ENCODE results near the gene LGALS3. TPM values are rescaled to one million over a fixed set of nuclear protein-coding genes. Genes with fewer than 3 reads are reported as not detected.
"Not testable (repeated sequence)": the region's sequence is repeated elsewhere in the genome, so short reads cannot be mapped to it uniquely, and the experiment has no call there.

The LGALS3 gene
- total RNA-seq = 100 to 1,000 TPM; 143 to 372 (median 197) TPM
- polyA plus RNA-seq = 100 to 1,000 TPM; 272 to 311 TPM
- long read RNA-seq, donor 1, transcript LGALS3-207 (4 exons, 1,734 nt) = minor isoform, 7 of 279 reads
- long read RNA-seq, donor 1, transcript LGALS3-201 (6 exons, 1,146 nt) = major isoform, 246 of 279 reads
- long read RNA-seq, donor 1, partial matches to known transcripts = 12 of 279 reads
- long read RNA-seq, donor 1, other reads (novel, unspliced or antisense) = 14 of 279 reads
- long read RNA-seq, donor 2, transcript LGALS3-201 (6 exons, 1,146 nt) = major isoform, 278 of 310 reads
- long read RNA-seq, donor 2, transcript LGALS3-207 (4 exons, 1,734 nt) = minor isoform, 7 of 310 reads
- long read RNA-seq, donor 2, partial matches to known transcripts = 7 of 310 reads
- long read RNA-seq, donor 2, other reads (novel, unspliced or antisense) = 18 of 310 reads
- long read RNA-seq, donor 3, transcript LGALS3-201 (6 exons, 1,146 nt) = major isoform, 164 of 190 reads
- long read RNA-seq, donor 3, partial matches to known transcripts = 3 of 190 reads
- long read RNA-seq, donor 3, other reads (novel, unspliced or antisense) = 22 of 190 reads

GRCh38 chr14:55129086-55129427 lies at the start of gene LGALS3:
TSS of gene LGALS3 (plus strand) at chr14:55129252. CDS start at chr14:55137374, 8,122 bp downstream.
- peak within 1 kb of the TSS; percentile 94 to 99 (median 97) for H3K27ac ChIP-seq
- DNase-seq (peak; percentile 84 to 91 (median 87)), ATAC-seq (peak; percentile 63 to 92 (median 89))
- H3K9me3 ChIP-seq = no peaks in the 10 kb centered on the region
- H3K36me3 ChIP-seq = peaks cover 0 to 21% (median 8%) of the 10 kb centered on the region in 9 donors
- H3K4me1 ChIP-seq = peaks cover 6 to 88% (median 47%) of the 10 kb centered on the region in 12 donors
- TF ChIP-seq CTCF (IDR thresholded peaks at IDR 0.05) (no peak), POLR2A (IDR thresholded peaks at IDR 0.05) (peak in 1 of 2 donors; percentile 90)
- H3K27me3 ChIP-seq = no peaks in the 10 kb centered on the region
- WGBS, 4 donors = 0 to 1% (median 1%) methylated on average over 20 to 50 of the region's 50 CpGs; no CpG with 5 or more reads in 1 of the 4 donors
- intact Hi-C loops (cut with DNase I) = loop anchor here in 2 of 10 donors (2.0 kb wide), 1 partner anchor 26 kb away; no protein-coding TSS in a partner anchor
- peak within 1 kb of the TSS; percentile 76 to 95 (median 90) for H3K4me3 ChIP-seq

DNA sequence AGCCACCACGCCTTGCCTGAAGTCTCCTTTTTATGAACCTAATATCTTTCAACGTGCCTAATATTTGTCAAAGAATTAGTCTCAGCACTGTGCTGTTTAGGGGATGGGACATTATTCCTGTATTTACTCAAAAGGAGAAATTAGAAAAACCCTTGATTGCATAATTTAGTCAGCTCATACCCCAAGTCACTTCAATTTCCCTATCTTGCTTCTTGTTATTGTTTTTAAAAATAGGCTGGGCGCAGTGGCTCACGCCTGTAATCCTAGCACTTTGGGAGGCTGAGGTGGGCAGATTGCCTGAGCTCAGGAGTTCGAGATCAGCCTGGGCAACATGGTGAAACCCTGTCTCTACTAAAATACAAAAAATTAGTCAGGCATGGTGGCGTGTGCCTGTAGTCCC lies 49.1 kb upstream of the LGALS3 start:
- H3K27me3 ChIP-seq; H3K4me1 ChIP-seq; ATAC-seq; DNase-seq; H3K9me3 ChIP-seq; intact Hi-C loops (cut with DNase I); H3K36me3 ChIP-seq; H3K4me3 ChIP-seq: not testable (repeated sequence)
- peak overlapping the region in 1 of 12 donors; percentile 6 for H3K27ac ChIP-seq
- WGBS, 4 donors = 79 to 90% (median 86%) methylated on average over 6 of the region's 6 CpGs

DNA sequence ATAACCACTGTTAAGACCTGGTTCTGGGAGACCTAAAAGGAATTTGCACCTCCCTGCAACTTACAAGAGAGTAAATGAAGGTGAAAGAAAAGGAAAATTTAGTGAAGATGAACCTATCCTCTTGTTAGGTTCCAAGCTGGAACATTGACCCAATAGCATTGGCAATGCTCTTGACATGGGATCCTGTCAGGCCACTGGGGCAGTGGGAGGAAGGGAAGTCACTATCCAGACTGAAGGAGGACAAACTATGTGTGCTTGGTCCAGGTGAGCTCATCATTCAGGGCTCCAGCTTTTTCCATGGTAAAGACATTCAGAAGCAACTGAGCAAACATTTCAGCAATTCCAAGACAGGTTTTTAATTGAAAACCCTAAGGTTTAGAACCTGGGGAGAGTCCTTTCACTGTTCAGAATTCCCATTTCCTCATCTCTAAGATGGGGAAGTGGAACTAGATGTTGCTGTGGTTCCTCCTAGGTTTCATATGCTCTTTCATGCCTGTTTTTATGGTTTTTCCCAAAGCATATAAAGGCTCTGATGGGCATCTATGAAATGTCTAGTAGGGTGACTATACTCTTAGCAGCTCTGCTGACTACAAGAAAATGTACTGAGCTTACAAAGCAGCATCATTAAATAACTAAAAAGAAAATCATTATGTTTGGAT lies 44.5 kb upstream of the LGALS3 start:
- Histone ChIP-seq H3K4me1 (peaks cover 0 to 3% (median 0%) of the 10 kb centered on the region in 12 donors), H3K4me3 (no peak overlapping the region), H3K36me3 (no peaks in the 10 kb centered on the region), H3K27ac (no peak overlapping the region), H3K9me3 (no peaks in the 10 kb centered on the region), H3K27me3 (no peaks in the 10 kb centered on the region)
- ATAC-seq = no peak
- no peak for DNase-seq
- TF ChIP-seq CTCF (IDR thresholded peaks at IDR 0.05) (no peak), POLR2A (IDR thresholded peaks at IDR 0.05) (no peak)
- intact Hi-C loops (cut with DNase I) = no loop called here

DNA sequence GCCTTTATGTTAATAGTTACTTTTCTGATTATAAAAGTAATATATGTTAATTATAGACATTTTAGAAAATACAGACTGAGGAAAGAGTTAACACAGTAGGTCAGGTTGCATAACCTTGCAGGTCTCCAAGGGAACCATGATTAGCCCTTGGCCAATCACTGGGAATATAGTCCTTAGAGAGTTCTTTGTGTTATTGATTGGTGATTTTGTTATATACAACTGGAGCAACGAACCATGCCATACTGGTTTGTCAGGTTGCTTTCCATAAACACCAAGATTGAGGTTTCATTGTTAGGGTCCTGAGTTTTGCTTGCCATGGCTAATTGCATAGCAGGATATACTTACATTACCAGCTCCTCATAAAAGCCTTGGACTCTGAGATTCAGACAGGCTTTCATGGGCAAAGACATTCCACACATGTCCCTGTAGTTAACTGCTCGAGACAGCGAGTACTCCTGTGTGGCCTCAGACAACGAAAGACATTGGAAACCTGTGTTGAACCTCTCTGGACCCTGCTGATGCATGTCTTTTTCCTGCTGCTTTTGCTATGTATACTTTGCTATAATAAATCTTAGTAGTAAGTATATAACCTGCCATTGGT lies 43.9 kb upstream of the LGALS3 start:
- ATAC-seq (no peak), DNase-seq (no peak)
- H3K4me1 ChIP-seq = peaks cover 0 to 9% (median 0%) of the 10 kb centered on the region in 12 donors
- WGBS, 4 donors = 79 to 86% (median 82%) methylated on average over 4 of the region's 4 CpGs
- no peak overlapping the region for H3K4me3 ChIP-seq
- H3K36me3 ChIP-seq = no peaks in the 10 kb centered on the region
- intact Hi-C loops (cut with DNase I) = no loop called here
- no peaks in the 10 kb centered on the region for H3K9me3 ChIP-seq
- H3K27me3 ChIP-seq = no peaks in the 10 kb centered on the region
- TF ChIP-seq CTCF (IDR thresholded peaks at IDR 0.05) = no peak
- TF ChIP-seq POLR2A (IDR thresholded peaks at IDR 0.05) = no peak
- no peak overlapping the region for H3K27ac ChIP-seq
